C4-2B (cell line): ENCODE results near the gene URB1.

Experiments used
- H3K27ac ChIP-seq: fragments of 450-650 bp; 2 replicates; pipeline ENCODE4 v1.5.1; 2017
- CTCF ChIP-seq: fragments of 450-650 bp; conservative IDR thresholded peaks from 2 replicates; pipeline ENCODE4 v1.5.1; 2017; ENCODE audit warnings: mild to moderate bottlenecking
- ZFX ChIP-seq: fragments of 450-650 bp; IDR thresholded peaks from 2 replicates; pipeline ENCODE4 v1.6.1; 2017

Gene URB1

DNA sequence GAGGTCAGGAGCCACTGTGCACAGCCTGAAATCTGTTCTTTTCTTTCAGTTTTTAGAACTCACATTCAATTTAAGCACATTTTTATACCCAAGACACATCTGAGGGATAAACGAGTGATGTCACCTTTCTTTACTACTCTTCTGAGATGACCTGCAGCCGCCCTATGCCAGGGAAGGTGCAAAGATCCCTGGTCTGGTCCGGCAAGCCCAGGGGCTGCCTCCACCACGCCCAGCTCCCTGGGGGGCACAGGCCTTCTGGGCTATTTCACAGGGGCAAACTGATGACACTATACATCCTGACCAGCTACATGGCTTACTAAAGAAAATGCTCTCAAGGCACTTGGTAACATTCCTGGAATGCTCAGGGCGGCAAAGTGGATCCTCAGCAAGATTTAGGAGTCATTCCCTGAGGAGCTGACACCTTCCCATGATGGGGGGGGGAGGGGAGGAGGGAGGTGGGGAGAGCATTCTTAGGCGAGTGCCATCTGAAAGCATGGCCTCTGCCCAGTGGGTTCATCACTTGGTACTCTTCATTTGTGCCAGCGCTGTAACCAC lies 82.8 kb downstream of the URB1 start:
- TF ChIP-seq CTCF (no peak), ZFX (no peak)
- no peak overlapping the region for H3K27ac ChIP-seq

DNA sequence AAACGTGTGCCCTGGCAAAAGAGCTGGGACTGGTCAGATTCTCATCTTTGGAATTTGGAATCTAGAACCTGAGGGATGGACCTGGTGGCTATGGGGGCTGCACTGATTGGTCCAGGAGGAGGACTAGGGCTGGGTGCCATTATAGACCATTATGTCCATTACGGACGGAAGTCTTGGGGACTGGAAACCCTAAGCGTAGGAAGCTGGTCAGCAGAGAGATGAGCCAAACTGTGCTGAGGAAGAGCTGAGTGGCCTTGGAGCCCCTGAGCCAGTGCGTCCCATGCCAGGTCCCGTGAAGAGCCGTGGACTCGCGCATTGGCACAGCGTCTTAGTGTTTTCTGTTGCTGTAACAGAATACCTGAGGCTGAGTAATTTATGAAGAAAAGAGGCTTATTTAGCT lies 84.1 kb downstream of the URB1 start:
- no peak overlapping the region for H3K27ac ChIP-seq
- TF ChIP-seq CTCF (no peak), ZFX (no peak)

- no peak for TF ChIP-seq CTCF
- no peak for TF ChIP-seq ZFX
Observed at GRCh38 chr21:32307706-32308105, 85.1 kb downstream of the URB1 start.

DNA sequence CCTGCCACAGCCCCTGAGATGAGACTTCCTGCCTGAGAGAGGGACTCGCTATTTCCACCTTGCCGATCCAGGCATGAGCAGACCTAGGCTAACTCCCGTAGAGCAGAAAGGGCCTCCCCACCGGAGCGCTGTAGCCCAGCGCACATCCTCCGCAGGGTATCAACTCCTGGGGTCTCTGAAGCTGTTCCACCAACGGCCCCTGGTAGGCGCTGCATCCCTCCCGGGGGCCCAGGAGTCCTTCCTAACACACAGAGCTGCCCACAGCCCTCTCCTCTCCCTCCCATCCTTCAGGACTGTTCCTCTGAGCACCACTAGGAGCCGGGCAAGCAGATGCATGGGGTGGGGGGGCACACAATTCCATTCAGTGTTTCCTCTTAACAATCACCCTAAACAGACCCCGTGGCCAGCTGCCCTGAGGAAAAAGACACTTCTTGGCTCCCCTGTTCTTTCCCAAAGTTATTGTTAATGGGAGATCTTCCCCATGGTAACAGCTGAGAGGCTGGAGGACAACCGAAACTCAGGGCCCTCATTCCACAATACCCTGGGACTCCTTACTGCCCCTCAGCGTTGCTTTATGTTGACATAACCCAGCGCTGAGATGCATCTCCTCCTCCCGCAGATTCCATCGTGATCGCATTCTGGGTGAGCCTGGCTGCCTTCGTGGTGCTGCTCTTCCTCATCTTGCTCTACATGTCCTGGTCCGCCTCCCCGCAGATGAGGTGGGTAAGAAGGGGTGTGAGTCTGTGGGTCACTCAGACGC lies 86.6 kb downstream of the URB1 start:
- TF ChIP-seq ZFX (no peak), CTCF (no peak)
- no peak overlapping the region for H3K27ac ChIP-seq

More at GRCh38 chr21:32307706-32308105, 85.1 kb downstream of the URB1 start:
- no peak overlapping the region for H3K27ac ChIP-seq

DNA sequence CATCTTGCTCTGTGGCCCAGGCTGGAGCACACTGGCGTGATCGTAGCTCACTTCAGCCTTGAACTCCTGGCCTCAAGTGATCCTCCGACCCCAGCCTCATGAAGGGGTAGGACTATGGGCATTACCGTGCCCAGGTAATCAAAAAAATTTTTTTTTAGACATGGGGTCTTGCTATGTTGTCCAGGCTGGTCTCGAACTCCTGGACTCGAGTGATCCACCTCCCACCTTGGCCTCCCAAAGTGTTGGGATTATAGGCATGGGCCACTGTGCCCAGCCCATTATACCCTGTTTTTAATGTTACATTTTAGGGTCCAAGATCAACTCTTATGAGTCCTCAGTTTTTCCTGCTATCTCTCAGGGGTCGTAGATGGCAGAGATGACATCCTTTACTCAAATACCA lies 87.8 kb downstream of the URB1 start:
- no peak overlapping the region for H3K27ac ChIP-seq
- TF ChIP-seq ZFX, result no peak
- no peak for TF ChIP-seq CTCF

- no peak overlapping the region for H3K27ac ChIP-seq
- TF ChIP-seq CTCF (no peak), ZFX (no peak)
Observed at GRCh38 chr21:32303385-32303784, 89.4 kb downstream of the URB1 start.

DNA sequence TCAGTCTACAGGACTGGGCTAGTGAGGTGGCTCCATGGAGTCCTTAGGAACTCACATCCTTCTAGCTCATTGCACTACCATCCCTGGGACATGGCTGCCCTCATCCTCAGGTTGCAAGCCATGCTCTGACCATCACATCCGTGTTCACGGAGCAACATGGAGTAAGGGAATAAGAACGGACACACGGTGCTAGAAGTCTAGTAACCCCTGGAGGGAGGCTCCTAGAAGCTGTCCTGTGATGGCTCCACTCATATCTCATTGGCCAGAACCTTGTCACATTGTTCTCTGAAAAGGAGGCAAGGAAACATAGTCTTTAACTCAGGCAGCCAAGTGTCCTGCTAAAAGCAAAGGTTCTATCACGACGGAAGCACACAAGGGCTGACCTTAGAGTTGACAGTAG lies 90.3 kb downstream of the URB1 start:
- TF ChIP-seq CTCF (no peak), ZFX (no peak)

More for the DNA sequence above, 90.3 kb downstream of the URB1 start:
- no peak overlapping the region for H3K27ac ChIP-seq
